ENCODE measurements around the gene APBB2.

Gene APBB2

DNA sequence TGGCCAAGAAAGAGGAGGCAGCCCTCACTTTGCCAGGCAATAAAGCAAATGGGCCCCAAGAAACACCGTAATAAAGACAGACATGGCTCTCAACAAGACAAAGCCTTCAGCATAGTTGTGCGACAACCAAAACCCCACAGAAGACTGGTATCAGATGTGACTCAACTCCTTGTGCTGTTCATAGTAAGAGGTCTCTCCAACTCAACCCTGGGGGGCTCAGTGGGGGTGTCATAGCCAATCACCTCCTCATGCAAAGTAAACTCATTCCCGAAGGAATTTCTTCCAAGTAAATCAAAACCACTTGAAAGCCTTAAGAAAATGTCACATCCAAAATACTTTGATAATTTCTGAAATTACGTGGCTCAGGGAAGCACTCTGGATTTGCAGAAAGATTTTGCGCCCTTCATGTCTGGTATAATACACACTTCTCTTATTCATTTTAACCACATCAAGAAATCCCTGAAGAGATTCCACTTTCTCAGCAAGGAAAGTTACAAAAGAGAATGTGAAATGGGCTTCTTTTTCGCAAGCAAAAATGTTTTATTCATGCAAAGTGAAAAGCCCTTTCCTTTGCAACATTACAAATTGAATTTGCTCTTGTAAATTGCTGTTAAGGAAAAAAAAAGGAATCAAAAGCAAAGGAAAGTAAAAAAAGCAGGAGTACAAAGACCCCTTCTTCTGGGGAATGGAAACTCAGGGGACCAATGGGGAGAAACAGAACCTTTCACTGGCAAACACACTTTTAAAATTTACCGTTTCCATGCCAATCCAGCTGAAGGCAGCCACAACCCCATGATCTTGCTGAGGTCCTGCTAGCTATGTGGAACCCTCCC lies 327.2 kb downstream of the APBB2 start:
- no peak overlapping the region for H3K9ac ChIP-seq
- H3K27ac ChIP-seq: no peak overlapping the region
- no peaks in the 10 kb centered on the region for H3K4me1 ChIP-seq (ENCODE audit: low read depth, poor library complexity, severe bottlenecking)
- H3K4me3 ChIP-seq (IDR thresholded peaks at IDR 0.05; ENCODE audit: insufficient read depth, low read depth, low read length): no peak overlapping the region
- TF ChIP-seq, protein P1, sequence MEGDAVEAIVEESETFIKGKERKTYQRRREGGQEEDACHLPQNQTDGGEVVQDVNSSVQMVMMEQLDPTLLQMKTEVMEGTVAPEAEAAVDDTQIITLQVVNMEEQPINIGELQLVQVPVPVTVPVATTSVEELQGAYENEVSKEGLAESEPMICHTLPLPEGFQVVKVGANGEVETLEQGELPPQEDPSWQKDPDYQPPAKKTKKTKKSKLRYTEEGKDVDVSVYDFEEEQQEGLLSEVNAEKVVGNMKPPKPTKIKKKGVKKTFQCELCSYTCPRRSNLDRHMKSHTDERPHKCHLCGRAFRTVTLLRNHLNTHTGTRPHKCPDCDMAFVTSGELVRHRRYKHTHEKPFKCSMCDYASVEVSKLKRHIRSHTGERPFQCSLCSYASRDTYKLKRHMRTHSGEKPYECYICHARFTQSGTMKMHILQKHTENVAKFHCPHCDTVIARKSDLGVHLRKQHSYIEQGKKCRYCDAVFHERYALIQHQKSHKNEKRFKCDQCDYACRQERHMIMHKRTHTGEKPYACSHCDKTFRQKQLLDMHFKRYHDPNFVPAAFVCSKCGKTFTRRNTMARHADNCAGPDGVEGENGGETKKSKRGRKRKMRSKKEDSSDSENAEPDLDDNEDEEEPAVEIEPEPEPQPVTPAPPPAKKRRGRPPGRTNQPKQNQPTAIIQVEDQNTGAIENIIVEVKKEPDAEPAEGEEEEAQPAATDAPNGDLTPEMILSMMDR (conservative IDR thresholded peaks at IDR 0.05; ENCODE audit: low read depth, low read length): no peak
- no peaks in the 10 kb centered on the region for H3K27me3 ChIP-seq (ENCODE audit: insufficient read depth, low read depth)
- H3K79me2 ChIP-seq (ENCODE audit: insufficient read depth, low read depth): no peaks in the 10 kb centered on the region
- H2AFZ ChIP-seq (ENCODE audit: low read depth): no peak overlapping the region
- H4K20me1 ChIP-seq (ENCODE audit: insufficient read depth): no peaks in the 10 kb centered on the region
- no peaks in the 10 kb centered on the region for H3K36me3 ChIP-seq (ENCODE audit: insufficient read depth)
- H3K4me2 ChIP-seq: no peak overlapping the region

DNA sequence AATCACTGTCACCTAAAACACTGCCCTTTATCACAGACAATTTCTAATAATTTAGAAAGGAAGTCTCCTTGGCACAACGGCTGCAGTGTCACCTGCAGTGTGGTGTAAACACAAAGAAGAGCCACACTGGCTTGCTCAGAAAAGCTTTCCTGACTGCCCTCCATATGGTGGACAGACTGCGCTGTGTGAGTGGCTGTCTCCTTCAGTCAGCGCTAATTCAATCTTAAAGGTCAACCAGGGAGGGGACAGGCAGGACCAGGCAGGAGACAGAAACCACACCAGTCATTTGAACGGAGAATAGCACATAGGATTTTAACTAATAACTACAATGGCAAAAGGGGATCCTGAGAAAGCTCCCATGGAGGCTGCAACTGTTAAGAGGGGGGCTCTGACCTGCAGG lies 332.5 kb downstream of the APBB2 start:
- Histone ChIP-seq H3K27ac (no peak overlapping the region), H3K9ac (no peak overlapping the region), H3K27me3 (ENCODE audit: insufficient read depth, low read depth) (no peaks in the 10 kb centered on the region), H4K20me1 (ENCODE audit: insufficient read depth) (no peaks in the 10 kb centered on the region), H3K4me2 (no peak overlapping the region), H3K79me2 (ENCODE audit: insufficient read depth, low read depth) (no peaks in the 10 kb centered on the region), H3K4me1 (ENCODE audit: low read depth, poor library complexity, severe bottlenecking) (no peaks in the 10 kb centered on the region), H3K4me3 (IDR thresholded peaks at IDR 0.05; ENCODE audit: insufficient read depth, low read depth, low read length) (no peak overlapping the region), H3K36me3 (ENCODE audit: insufficient read depth) (no peaks in the 10 kb centered on the region), H2AFZ (ENCODE audit: low read depth) (no peak overlapping the region)
- TF ChIP-seq, protein P1 (conservative IDR thresholded peaks at IDR 0.05; ENCODE audit: low read depth, low read length): no peak

DNA sequence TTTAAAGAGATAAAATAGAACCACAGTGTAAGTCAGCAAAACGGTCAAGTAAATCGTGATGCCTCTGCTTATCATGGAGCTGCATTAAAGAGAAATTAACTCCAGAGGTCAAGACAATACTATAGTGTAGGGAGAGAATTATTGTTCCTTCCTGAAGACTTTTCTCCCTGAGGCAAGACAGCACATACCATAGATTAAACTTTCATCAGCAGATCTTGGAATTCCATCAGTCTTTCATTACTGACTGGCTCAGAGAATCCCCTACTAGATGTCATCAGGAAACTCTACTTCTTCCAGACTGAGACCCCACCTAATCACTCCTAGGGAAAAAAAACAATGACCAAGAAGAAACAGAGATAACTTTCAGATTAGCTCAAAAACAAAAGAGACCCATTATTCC lies 333.2 kb downstream of the APBB2 start:
- Histone ChIP-seq H4K20me1 (ENCODE audit: insufficient read depth) (no peaks in the 10 kb centered on the region), H3K36me3 (ENCODE audit: insufficient read depth) (no peaks in the 10 kb centered on the region), H3K4me2 (no peak overlapping the region), H3K4me3 (IDR thresholded peaks at IDR 0.05; ENCODE audit: insufficient read depth, low read depth, low read length) (no peak overlapping the region), H3K27me3 (ENCODE audit: insufficient read depth, low read depth) (no peaks in the 10 kb centered on the region), H3K9ac (no peak overlapping the region), H3K4me1 (ENCODE audit: low read depth, poor library complexity, severe bottlenecking) (no peaks in the 10 kb centered on the region), H3K79me2 (ENCODE audit: insufficient read depth, low read depth) (no peaks in the 10 kb centered on the region), H3K27ac (no peak overlapping the region), H2AFZ (ENCODE audit: low read depth) (no peak overlapping the region)
- TF ChIP-seq, protein P1 (conservative IDR thresholded peaks at IDR 0.05; ENCODE audit: low read depth, low read length): no peak

DNA sequence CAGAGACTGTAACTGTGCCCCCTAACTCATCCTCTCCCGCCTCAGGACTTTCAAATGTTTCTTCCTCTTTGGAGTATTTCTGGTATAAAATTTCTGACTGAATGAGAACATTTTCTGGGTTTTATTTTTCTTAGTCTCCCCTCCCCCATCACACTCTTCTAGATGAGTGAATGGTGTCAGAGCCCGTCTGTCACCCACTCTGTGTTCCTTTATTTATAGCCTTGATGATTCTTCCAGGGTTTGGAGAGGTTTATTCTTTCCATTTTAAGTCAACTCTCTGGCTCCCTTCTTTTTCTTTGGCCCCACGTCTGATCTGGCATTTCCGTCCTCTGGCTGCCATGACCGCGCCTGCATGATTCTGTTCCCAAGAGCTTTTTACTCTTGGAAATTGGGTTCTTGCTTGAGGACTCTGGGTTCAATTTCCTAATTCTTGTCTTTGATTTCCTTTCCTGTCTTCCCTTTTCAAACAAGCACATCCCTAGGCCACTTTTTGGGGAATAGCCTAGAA lies 335.7 kb downstream of the APBB2 start:
- Histone ChIP-seq H3K27me3 (ENCODE audit: insufficient read depth, low read depth) (no peaks in the 10 kb centered on the region), H3K79me2 (ENCODE audit: insufficient read depth, low read depth) (no peaks in the 10 kb centered on the region)
- TF ChIP-seq, protein P1 (conservative IDR thresholded peaks at IDR 0.05; ENCODE audit: low read depth, low read length): no peak

More for the DNA sequence above, 335.7 kb downstream of the APBB2 start:
- Histone ChIP-seq H3K4me3 (IDR thresholded peaks at IDR 0.05; ENCODE audit: insufficient read depth, low read depth, low read length) (no peak overlapping the region), H3K36me3 (ENCODE audit: insufficient read depth) (no peaks in the 10 kb centered on the region), H3K4me1 (ENCODE audit: low read depth, poor library complexity, severe bottlenecking) (no peaks in the 10 kb centered on the region), H3K27ac (no peak overlapping the region), H4K20me1 (ENCODE audit: insufficient read depth) (no peaks in the 10 kb centered on the region), H2AFZ (ENCODE audit: low read depth) (no peak overlapping the region), H3K4me2 (no peak overlapping the region), H3K9ac (no peak overlapping the region)

Data from KMS-11 (cell line).